K562 (cell line): Measurements from ENCODE around the gene TFAP2E. TPM values are rescaled to one million over a fixed set of nuclear protein-coding genes. Genes with fewer than 3 reads are reported as not detected.
A peak's percentile ranks its signal among the peaks of the same experiment; 100 is the strongest.

Experiments used
- BHLHE40 ChIP-seq: IDR thresholded peaks from 2 replicates; pipeline ENCODE4 v1.6.1; 2011; ENCODE audit warnings: low read length, improper control_type of control experiment
- CBX2 ChIP-seq: fragments of 200-600 bp; sonication (generic); IDR thresholded peaks from one replicate; pipeline ENCODE4 v1.6.1; 2012; ENCODE audit warnings: mild to moderate bottlenecking, low read length, inconsistent platforms; ENCODE audit not compliant: insufficient read depth, poor library complexity, severe bottlenecking
- DEAF1 ChIP-seq: fragments of 450-650 bp; formaldehyde crosslinking; IDR thresholded peaks from 2 replicates; pipeline ENCODE4 v1.4.0; 2020; ENCODE audit warnings: mild to moderate bottlenecking, moderate library complexity
- ESRRB ChIP-seq: fragments of 250-450 bp; sonication (Bioruptor Pico); IDR thresholded peaks from 2 replicates; pipeline ENCODE4 v1.5.0; 2020; ENCODE audit warnings: mild to moderate bottlenecking, moderate library complexity, borderline replicate concordance
- HNRNPH1 ChIP-seq: fragments of 200-400 bp; formaldehyde crosslinking; optimal IDR thresholded peaks from 2 replicates; pipeline ENCODE3; 2017; ENCODE audit warnings: low read depth, mild to moderate bottlenecking, low read length, moderate library complexity
- MEIS2 ChIP-seq: fragments of 450-650 bp; IDR thresholded peaks from 2 replicates; pipeline ENCODE4 v1.6.1; 2014; ENCODE audit warnings: mild to moderate bottlenecking; ENCODE audit not compliant: partially characterized antibody
- MXI1 ChIP-seq: IDR thresholded peaks from 2 replicates; pipeline ENCODE4 v1.6.1; 2011; ENCODE audit warnings: low read depth, mild to moderate bottlenecking, improper control_type of control experiment, low read length
- NFE2 ChIP-seq: IDR thresholded peaks from 2 replicates; pipeline ENCODE4 v1.6.1; 2014; ENCODE audit warnings: antibody characterized with exemption, low read depth
- SFPQ ChIP-seq: fragments of 200-400 bp; formaldehyde crosslinking; IDR thresholded peaks from 2 replicates; pipeline ENCODE4 v1.6.1; 2017; ENCODE audit warnings: mild to moderate bottlenecking, low read depth, low read length, moderate library complexity
- SMARCE1 ChIP-seq: fragments of 450-650 bp; IDR thresholded peaks from 2 replicates; pipeline ENCODE4 v1.7.1; 2016; ENCODE audit warnings: mild to moderate bottlenecking
- TAF7 ChIP-seq: fragments of 450-650 bp; IDR thresholded peaks from 2 replicates; pipeline ENCODE4 v1.6.1; 2016; ENCODE audit warnings: missing genetic modification characterization, missing compliant biosample characterization
- TEAD4 ChIP-seq, 2 experiments: sonication (generic) in 1 of 2; formaldehyde crosslinking in 1 of 2; IDR thresholded peaks; 2 replicates each; pipeline versions ENCODE4 v1.6.1 to v1.8.0; 2012 to 2022; ENCODE audit warnings: borderline replicate concordance in 1 of 2, inconsistent platforms in 1 of 2, low read length in 1 of 2, mild to moderate bottlenecking in 1 of 2, missing genetic modification reagents in 1 of 2
- U2AF1 ChIP-seq: fragments of 200-400 bp; formaldehyde crosslinking; optimal IDR thresholded peaks from 2 replicates; pipeline ENCODE3; 2017; ENCODE audit warnings: mild to moderate bottlenecking, low read depth, low read length, moderate library complexity
- WHSC1 ChIP-seq: IDR thresholded peaks from one replicate; pipeline ENCODE4 v1.6.1; 2012; ENCODE audit warnings: low read length, control low read depth, inconsistent platforms
- ZNF740 ChIP-seq, 3 experiments: fragments of 200-800 bp in 1 of 3; sonication (Bioruptor generic) in 1 of 3; sonication (generic) in 1 of 3; formaldehyde crosslinking in 1 of 3; IDR thresholded peaks; 2 replicates each; pipeline versions ENCODE4 v1.6.1 to v1.8.0; 2016 to 2022; ENCODE audit warnings: mild to moderate bottlenecking in 2 of 3, missing compliant biosample characterization in 2 of 3, missing genetic modification characterization in 2 of 3, missing genetic modification reagents in 1 of 3
- ZNF785 ChIP-seq: fragments of 250-450 bp; sonication (Bioruptor Pico); IDR thresholded peaks from 2 replicates; pipeline ENCODE4 v1.4.0; 2020; ENCODE audit warnings: mild to moderate bottlenecking
- polyA plus RNA-seq, 8 experiments: library from polyadenylated mRNA; depleted of rRNA in 4 of 8; stranded (reverse) in 5 of 8; unstranded in 3 of 8; fragments of >200 nt; fragmentation: Nextera tagmentation in 2 of 8; fragmentation: Illumina TruSeq in 1 of 8; extraction: Ambion mirVana in 2 of 8; extraction: Trizol in 1 of 8; gene quantifications; 2 replicates each; pipeline versions ENCODE4 v1.2.1 to v1.2.3, GENCODE V29; 2011 to 2014; ENCODE audit warnings: inconsistent platforms in 1 of 8, missing spikeins in 1 of 8
- total RNA-seq, 7 experiments: library from RNA; depleted of rRNA in 6 of 7; stranded (reverse); fragments of >200 nt in 6 of 7; fragmentation: Illumina TruSeq in 2 of 7; extraction: Trizol in 2 of 7; gene quantifications; 2 replicates each; pipeline versions ENCODE4 v1.2.1 to v1.2.3, GENCODE V29; 2011 to 2021; ENCODE audit warnings: low replicate concordance in 1 of 7
- TF ChIP-seq, protein P1 (sequence below): sonication (generic); formaldehyde crosslinking; IDR thresholded peaks from 2 replicates; pipeline ENCODE4 v1.8.0; 2023; ENCODE audit warnings: missing genetic modification reagents, mild to moderate bottlenecking, borderline replicate concordance

Gene TFAP2E
- total and polyA plus RNA-seq, 9 of the 15 experiments (the other 6 are each of a cell fraction or from before 2014, with no cell fraction given): 0.03 to 0.11 (median 0.07) TPM; not detected in 4

DNA sequence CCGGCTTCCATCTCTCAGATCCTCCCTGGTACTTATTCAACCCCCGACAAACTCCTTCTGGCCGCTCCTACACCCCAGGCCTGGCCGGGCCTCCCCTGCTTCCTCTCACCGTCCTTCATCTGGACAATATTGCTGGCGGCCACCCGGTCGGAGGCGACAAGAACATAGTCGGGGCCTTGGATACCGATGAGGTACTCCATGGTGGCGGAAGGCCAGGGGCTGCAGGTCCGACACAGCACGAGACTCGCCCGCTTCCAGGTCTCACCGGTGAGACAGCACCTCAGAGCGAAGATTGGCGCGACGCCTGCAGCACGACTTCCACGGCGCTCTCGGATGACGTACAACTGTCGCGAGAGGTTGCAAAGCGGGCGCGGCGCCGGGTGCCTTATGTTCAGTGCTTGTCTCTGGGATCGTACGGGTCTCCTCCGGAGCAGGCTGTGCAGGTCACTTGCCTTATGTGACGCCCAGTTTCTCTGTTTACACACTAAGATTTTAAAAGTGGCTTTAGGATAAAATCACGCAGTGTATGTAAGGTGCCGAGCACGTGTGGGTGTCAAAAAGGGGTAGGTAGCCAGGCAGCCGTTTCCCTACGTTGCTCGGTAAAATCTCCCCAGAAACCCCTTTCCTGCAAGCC lies 68.2 kb downstream of the TFAP2E start, which contains the start of gene PSMB2 (continued):
- TF ChIP-seq SFPQ (no peak), ESRRB (no peak), U2AF1 (no peak), MXI1 (peak; percentile 84), BHLHE40 (peak; percentile 95), DEAF1 (CRISPR knock-in tag) (no peak), ZNF785 (no peak), TEAD4 (IDR thresholded peaks at IDR 0.05; ENCODE audit: low read length) (peak; percentile 42), TEAD4 (CRISPR knock-in tag; IDR thresholded peaks at IDR 0.05; ENCODE audit: borderline replicate concordance) (no peak), WHSC1 (no peak), CBX2 (no peak), NFE2 (peak; percentile 64; the same call in 1 of the 2 replicates), SMARCE1 (no peak), TAF7 (no peak; the same call in none of the 2 replicates), MEIS2 (peak; percentile 57), HNRNPH1 (no peak), ZNF740 (CRISPR knock-in tag; IDR thresholded peaks at IDR 0.05) (no peak), ZNF740 (tag; IDR thresholded peaks at IDR 0.05) (no peak)
- TF ChIP-seq, protein P1, sequence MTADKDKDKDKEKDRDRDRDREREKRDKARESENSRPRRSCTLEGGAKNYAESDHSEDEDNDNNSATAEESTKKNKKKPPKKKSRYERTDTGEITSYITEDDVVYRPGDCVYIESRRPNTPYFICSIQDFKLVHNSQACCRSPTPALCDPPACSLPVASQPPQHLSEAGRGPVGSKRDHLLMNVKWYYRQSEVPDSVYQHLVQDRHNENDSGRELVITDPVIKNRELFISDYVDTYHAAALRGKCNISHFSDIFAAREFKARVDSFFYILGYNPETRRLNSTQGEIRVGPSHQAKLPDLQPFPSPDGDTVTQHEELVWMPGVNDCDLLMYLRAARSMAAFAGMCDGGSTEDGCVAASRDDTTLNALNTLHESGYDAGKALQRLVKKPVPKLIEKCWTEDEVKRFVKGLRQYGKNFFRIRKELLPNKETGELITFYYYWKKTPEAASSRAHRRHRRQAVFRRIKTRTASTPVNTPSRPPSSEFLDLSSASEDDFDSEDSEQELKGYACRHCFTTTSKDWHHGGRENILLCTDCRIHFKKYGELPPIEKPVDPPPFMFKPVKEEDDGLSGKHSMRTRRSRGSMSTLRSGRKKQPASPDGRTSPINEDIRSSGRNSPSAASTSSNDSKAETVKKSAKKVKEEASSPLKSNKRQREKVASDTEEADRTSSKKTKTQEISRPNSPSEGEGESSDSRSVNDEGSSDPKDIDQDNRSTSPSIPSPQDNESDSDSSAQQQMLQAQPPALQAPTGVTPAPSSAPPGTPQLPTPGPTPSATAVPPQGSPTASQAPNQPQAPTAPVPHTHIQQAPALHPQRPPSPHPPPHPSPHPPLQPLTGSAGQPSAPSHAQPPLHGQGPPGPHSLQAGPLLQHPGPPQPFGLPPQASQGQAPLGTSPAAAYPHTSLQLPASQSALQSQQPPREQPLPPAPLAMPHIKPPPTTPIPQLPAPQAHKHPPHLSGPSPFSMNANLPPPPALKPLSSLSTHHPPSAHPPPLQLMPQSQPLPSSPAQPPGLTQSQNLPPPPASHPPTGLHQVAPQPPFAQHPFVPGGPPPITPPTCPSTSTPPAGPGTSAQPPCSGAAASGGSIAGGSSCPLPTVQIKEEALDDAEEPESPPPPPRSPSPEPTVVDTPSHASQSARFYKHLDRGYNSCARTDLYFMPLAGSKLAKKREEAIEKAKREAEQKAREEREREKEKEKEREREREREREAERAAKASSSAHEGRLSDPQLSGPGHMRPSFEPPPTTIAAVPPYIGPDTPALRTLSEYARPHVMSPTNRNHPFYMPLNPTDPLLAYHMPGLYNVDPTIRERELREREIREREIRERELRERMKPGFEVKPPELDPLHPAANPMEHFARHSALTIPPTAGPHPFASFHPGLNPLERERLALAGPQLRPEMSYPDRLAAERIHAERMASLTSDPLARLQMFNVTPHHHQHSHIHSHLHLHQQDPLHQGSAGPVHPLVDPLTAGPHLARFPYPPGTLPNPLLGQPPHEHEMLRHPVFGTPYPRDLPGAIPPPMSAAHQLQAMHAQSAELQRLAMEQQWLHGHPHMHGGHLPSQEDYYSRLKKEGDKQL (CRISPR knock-in tag): no peak
